Osteocyte (in vitro differentiated cells): Measurements from ENCODE around the gene SPARCL1. TPM values are rescaled to one million over a fixed set of nuclear protein-coding genes. Genes with fewer than 3 reads are reported as not detected.

Source experiments
- DNase-seq: peaks from one replicate; pipeline ENCODE4 v3.0.0; 2021; ENCODE audit warnings: mixed read lengths; ENCODE audit not compliant: unreplicated experiment; ENCODE audit errors: extremely low spot score
- H3K27ac Mint-ChIP-seq: one replicate; pipeline ENCODE4 v1.8.0; 2021; ENCODE audit warnings: mild to moderate bottlenecking, mixed read lengths; ENCODE audit not compliant: unreplicated experiment
- H3K27me3 Mint-ChIP-seq: one replicate; pipeline ENCODE4 v1.8.0; 2021; ENCODE audit warnings: mixed read lengths; ENCODE audit not compliant: unreplicated experiment
- H3K36me3 Mint-ChIP-seq: one replicate; pipeline ENCODE4 v1.8.0; 2021; ENCODE audit warnings: mixed read lengths; ENCODE audit not compliant: unreplicated experiment
- H3K4me1 Mint-ChIP-seq: one replicate; pipeline ENCODE4 v1.8.0; 2021; ENCODE audit warnings: mixed read lengths; ENCODE audit not compliant: unreplicated experiment
- H3K4me3 Mint-ChIP-seq: one replicate; pipeline ENCODE4 v1.8.0; 2021; ENCODE audit warnings: mild to moderate bottlenecking, moderate library complexity, mixed read lengths; ENCODE audit not compliant: unreplicated experiment
- H3K9me3 Mint-ChIP-seq: one replicate; pipeline ENCODE4 v1.8.0; 2021; ENCODE audit warnings: mixed read lengths; ENCODE audit not compliant: unreplicated experiment
- total RNA-seq: library from RNA; stranded (reverse); gene quantifications from 2 replicates; pipeline ENCODE4 v1.2.1, GENCODE V29; 2021
- TF ChIP-seq, protein P1 (sequence below): fragments of 200-600 bp; sonication (generic); IDR thresholded peaks from 2 replicates; pipeline ENCODE4 v1.5.0; 2021; ENCODE audit warnings: antibody characterized with exemption, mild to moderate bottlenecking, moderate library complexity

The SPARCL1 gene
- total RNA-seq, 1 donor from 2014 or later = 4.0 TPM

DNA sequence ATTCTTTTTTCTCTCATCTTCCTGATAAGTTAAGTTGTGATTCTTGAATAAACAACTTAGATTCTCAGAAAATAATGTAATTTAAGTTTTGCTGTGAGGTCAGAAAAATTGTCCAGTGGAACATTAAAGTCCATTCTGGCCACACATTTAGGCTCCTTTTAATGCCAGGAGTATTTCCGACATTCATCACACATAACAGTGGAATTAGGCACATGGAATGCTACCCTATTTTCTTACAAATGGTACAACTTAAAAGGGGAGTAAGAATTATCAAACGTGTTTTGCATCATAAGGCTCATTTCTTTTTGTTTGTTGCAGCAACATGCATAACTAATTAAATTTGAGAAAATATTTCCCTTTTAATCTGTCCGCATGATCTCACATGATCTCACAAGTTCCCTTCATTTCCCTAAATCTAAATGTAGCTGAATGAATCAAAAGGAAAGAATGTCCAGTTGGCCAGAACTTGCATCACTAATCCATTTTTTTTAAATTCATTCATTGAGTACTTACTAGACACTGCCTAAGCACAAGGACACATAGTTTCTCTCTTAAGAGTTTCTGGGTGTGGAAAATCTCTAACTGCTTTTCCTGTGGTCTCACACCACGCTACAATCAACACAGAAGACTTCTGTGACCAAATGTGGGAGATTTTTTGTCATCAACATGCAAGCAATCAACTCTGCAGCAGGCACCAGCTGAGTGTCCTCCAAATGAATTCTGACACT, 22.0 kb downstream of the SPARCL1 start:
- H3K27me3 Mint-ChIP-seq = no peaks in the 10 kb centered on the region
- no peaks in the 10 kb centered on the region for H3K36me3 Mint-ChIP-seq
- H3K4me3 Mint-ChIP-seq = no peak overlapping the region
- H3K4me1 Mint-ChIP-seq = peaks cover 12% of the 10 kb centered on the region
- peak overlapping the region; percentile 36 for H3K27ac Mint-ChIP-seq
- no peaks in the 10 kb centered on the region for H3K9me3 Mint-ChIP-seq
- TF ChIP-seq, protein P1, sequence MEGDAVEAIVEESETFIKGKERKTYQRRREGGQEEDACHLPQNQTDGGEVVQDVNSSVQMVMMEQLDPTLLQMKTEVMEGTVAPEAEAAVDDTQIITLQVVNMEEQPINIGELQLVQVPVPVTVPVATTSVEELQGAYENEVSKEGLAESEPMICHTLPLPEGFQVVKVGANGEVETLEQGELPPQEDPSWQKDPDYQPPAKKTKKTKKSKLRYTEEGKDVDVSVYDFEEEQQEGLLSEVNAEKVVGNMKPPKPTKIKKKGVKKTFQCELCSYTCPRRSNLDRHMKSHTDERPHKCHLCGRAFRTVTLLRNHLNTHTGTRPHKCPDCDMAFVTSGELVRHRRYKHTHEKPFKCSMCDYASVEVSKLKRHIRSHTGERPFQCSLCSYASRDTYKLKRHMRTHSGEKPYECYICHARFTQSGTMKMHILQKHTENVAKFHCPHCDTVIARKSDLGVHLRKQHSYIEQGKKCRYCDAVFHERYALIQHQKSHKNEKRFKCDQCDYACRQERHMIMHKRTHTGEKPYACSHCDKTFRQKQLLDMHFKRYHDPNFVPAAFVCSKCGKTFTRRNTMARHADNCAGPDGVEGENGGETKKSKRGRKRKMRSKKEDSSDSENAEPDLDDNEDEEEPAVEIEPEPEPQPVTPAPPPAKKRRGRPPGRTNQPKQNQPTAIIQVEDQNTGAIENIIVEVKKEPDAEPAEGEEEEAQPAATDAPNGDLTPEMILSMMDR = no peak
- DNase-seq = no peak

GRCh38 chr4:87505862-87506261, 23.3 kb downstream of the SPARCL1 start:
- TF ChIP-seq, protein P1 = peak; percentile 13
- Mint-ChIP-seq H3K36me3 (no peaks in the 10 kb centered on the region), H3K4me1 (peaks cover 12% of the 10 kb centered on the region), H3K4me3 (no peak overlapping the region), H3K27me3 (no peaks in the 10 kb centered on the region), H3K27ac (no peak overlapping the region), H3K9me3 (no peaks in the 10 kb centered on the region)
- DNase-seq = no peak

DNA sequence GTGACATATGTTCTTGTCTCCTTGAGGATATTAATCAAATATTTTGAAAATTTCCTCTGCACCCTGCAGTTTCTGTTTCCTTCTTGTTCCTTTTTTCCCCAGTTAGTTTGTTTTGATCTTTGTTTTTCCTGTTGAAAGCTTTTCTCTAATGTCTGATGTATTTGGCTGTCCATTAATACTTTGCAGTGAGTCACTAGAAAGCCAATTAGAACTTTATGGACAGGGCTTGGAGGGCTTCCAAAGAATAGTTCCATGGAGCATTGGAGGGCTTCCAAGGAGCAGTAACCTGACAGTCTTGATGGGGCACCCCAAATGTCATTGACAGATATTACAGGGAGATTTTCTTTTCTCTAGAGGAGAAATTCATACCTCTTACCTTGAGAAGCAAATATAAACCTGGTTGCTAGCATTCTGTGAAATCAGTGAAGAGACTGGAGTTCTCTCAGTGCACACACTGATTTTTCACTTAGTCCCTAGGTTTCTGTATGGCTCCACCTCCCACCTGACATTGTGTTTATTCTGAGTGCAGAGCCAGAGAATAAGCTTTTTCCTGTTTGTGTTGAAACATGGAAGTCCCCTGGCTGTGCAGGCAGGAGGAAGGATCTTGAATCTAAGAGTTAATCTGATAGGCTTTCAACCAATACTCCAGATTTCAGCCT, 26.5 kb downstream of the SPARCL1 start:
- Mint-ChIP-seq H3K27me3 (no peaks in the 10 kb centered on the region), H3K4me1 (peaks cover 12% of the 10 kb centered on the region), H3K36me3 (no peaks in the 10 kb centered on the region), H3K4me3 (no peak overlapping the region), H3K27ac (no peak overlapping the region), H3K9me3 (no peaks in the 10 kb centered on the region)
- TF ChIP-seq, protein P1 = no peak
- no peak for DNase-seq

- H3K4me1 Mint-ChIP-seq = peaks cover 5% of the 10 kb centered on the region
- H3K9me3 Mint-ChIP-seq = no peaks in the 10 kb centered on the region
- no peak for DNase-seq
- H3K27me3 Mint-ChIP-seq = no peaks in the 10 kb centered on the region
- H3K4me3 Mint-ChIP-seq = no peak overlapping the region
- H3K36me3 Mint-ChIP-seq = no peaks in the 10 kb centered on the region
- H3K27ac Mint-ChIP-seq = no peak overlapping the region
- TF ChIP-seq, protein P1 = no peak
These were observed 29.1 kb downstream of the SPARCL1 start for GRCh38 chr4:87500092-87500462.

- no peaks in the 10 kb centered on the region for H3K27me3 Mint-ChIP-seq
- TF ChIP-seq, protein P1 = no peak
These were observed 29.6 kb downstream of the SPARCL1 start for GRCh38 chr4:87499403-87500091.

More at GRCh38 chr4:87499403-87500091, 29.6 kb downstream of the SPARCL1 start:
- DNase-seq = no peak
- Mint-ChIP-seq H3K4me1 (peaks cover 5% of the 10 kb centered on the region), H3K9me3 (no peaks in the 10 kb centered on the region), H3K27ac (no peak overlapping the region), H3K36me3 (no peaks in the 10 kb centered on the region), H3K4me3 (no peak overlapping the region)
